Measurements from ENCODE around the gene NAB2. TPM values are rescaled to one million over a fixed set of nuclear protein-coding genes. Genes with fewer than 3 reads are reported as not detected.

The NAB2 gene
- total and polyA plus RNA-seq, 10 of the 15 experiments (the other 5 are each of a cell fraction or from before 2014, with no cell fraction given): 0.35 to 35.2 (median 15.3) TPM

- TF ChIP-seq ATF3 (IDR thresholded peaks at IDR 0.05; ENCODE audit: borderline replicate concordance, extremely low read depth, low read depth, low read length) (no peak), RB1 (IDR thresholded peaks at IDR 0.05; ENCODE audit: borderline replicate concordance) (no peak), NFYA (IDR thresholded peaks at IDR 0.05; ENCODE audit: borderline replicate concordance, low read depth, low read length) (no peak), FOS (IDR thresholded peaks at IDR 0.05; ENCODE audit: borderline replicate concordance, extremely low read depth, insufficient read length) (no peak), BHLHE40 (IDR thresholded peaks at IDR 0.05; ENCODE audit: borderline replicate concordance in 1 of 2, low read depth in 2 of 2, low read length in 1 of 2) (no peak), IRF5 (IDR thresholded peaks at IDR 0.05; ENCODE audit: borderline replicate concordance) (no peak), SIN3A (IDR thresholded peaks at IDR 0.05; ENCODE audit: low read depth, low read length) (no peak)
Measured at GRCh38 chr12:57133916-57134315, 45.0 kb downstream of the NAB2 start (continued).

- Histone ChIP-seq H3K27me3 (replicated peaks in 1 of 2; ENCODE audit: control insufficient read depth in 2 of 2, insufficient read depth in 2 of 2, low read length in 1 of 2) (no peaks in the 10 kb centered on the region; a peak in 3 of 4 replicates), H3K9me3 (replicated peaks; ENCODE audit: control insufficient read depth, insufficient read depth, low read length) (no peaks in the 10 kb centered on the region), H4K20me1 (ENCODE audit: control insufficient read depth, insufficient read depth) (no peaks in the 10 kb centered on the region), H3K4me3 (no peak overlapping the region), H3K79me2 (ENCODE audit: control insufficient read depth, insufficient read depth, low read length) (no peaks in the 10 kb centered on the region), H3K27ac (ENCODE audit: control insufficient read depth, insufficient read depth) (no peak overlapping the region), H3K9ac (ENCODE audit: control insufficient read depth, insufficient read depth, low read length) (no peak overlapping the region), H3K36me3 (ENCODE audit: control insufficient read depth in 2 of 2, insufficient read depth in 2 of 2, low read length in 1 of 2) (no peaks in the 10 kb centered on the region), H3K4me2 (ENCODE audit: control insufficient read depth, insufficient read depth) (no peak overlapping the region), H2AFZ (ENCODE audit: control insufficient read depth, low read depth, low read length) (no peak overlapping the region), H3K4me1 (ENCODE audit: control insufficient read depth, insufficient read depth, low read length) (peaks cover 4% of the 10 kb centered on the region; the same call in 1 of the 2 replicates)
- WGBS (ENCODE audit: insufficient coverage, insufficient replicate concordance, low lambda C conversion rate, missing lambda C conversion rate): 66% methylated on average over 9 of the region's 9 CpGs
- ATAC-seq (no peak), FAIRE-seq (no peak), DNase-seq (ENCODE audit: low read depth, low spot score) (no peak)
- SMC1A ChIA-PET (ENCODE audit: uncharacterized antibody, unreplicated experiment): no interaction called here
- RAD21 ChIA-PET (ENCODE audit: unreplicated experiment): no interaction called here
- CTCF ChIA-PET: interaction anchor here (0.8 to 1.6 kb wide), 2 partner anchors 39 to 41 kb away, joined by 3 to 4 read pairs; no protein-coding TSS in a partner anchor
- BruUV-seq (replicated peaks): no TSS peak
- POLR2A ChIA-PET: no interaction called here
- in situ Hi-C loops (cut with MboI) (no loop called here), intact Hi-C loops (cut with micrococcal nuclease; ENCODE audit: unreplicated experiment) (no loop called here)
- TF ChIP-seq SIN3A (IDR thresholded peaks at IDR 0.05; ENCODE audit: low read depth, low read length) (no peak), BCLAF1 (IDR thresholded peaks at IDR 0.05) (no peak), CEBPZ (IDR thresholded peaks at IDR 0.05; ENCODE audit: low read depth, low read length) (no peak), RUNX3 (IDR thresholded peaks at IDR 0.05; ENCODE audit: low read length) (no peak), POU2F2 (IDR thresholded peaks at IDR 0.05; ENCODE audit: borderline replicate concordance, low read depth, low read length) (no peak), ZNF24 (IDR thresholded peaks at IDR 0.05) (no peak), BRCA1 (IDR thresholded peaks at IDR 0.05; ENCODE audit: low read depth, low read length) (no peak), IKZF2 (IDR thresholded peaks at IDR 0.05) (no peak), STAT1 (conservative IDR thresholded peaks at IDR 0.05) (no peak), JUNB (IDR thresholded peaks at IDR 0.05) (no peak)
Measured at GRCh38 chr12:57134949-57135348, 46.0 kb downstream of the NAB2 start.
